Measurements from ENCODE around the gene DUS1L.

The DUS1L gene

DNA sequence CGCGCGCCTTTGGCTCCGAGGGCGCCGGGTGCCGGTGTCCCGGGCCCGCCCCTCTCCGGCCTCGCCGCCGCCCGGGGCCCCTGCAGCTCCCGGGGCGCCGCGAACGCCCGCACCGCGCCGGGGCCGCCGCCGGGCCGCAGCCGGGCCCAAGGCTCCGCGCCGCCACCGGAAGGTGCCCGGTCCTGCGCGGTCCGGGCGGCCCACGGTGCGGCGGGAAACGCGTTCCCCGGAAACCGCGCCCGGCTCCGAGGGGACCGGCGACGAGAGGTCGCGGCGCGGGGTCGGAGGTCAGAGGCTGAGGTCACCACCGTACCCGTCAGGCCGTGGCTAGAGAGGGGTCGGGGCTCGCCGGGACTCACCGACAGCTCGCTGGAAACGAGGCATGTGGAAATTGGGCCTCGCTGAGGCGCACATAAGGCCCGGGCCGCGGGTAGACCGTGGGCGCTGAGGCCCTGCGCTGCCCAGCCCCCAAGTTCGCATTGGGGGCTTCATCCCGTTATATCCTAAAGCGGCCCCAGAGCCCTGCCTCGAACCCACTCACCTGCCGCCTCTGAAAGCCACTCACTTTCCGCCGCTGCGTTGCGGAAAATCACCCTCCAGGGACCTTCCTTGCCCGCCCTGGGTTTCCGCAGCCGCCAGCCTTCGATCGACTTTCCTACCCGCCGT, at the start of gene DUS1L:
Gene DUS1L (minus strand): TSS at position 167 of the 666 bp plus-strand sequence. CDS start 745 bp downstream, outside the sequence.
- no peak for DNase-seq (ENCODE audit: low read depth)
- TF ChIP-seq, protein P1, sequence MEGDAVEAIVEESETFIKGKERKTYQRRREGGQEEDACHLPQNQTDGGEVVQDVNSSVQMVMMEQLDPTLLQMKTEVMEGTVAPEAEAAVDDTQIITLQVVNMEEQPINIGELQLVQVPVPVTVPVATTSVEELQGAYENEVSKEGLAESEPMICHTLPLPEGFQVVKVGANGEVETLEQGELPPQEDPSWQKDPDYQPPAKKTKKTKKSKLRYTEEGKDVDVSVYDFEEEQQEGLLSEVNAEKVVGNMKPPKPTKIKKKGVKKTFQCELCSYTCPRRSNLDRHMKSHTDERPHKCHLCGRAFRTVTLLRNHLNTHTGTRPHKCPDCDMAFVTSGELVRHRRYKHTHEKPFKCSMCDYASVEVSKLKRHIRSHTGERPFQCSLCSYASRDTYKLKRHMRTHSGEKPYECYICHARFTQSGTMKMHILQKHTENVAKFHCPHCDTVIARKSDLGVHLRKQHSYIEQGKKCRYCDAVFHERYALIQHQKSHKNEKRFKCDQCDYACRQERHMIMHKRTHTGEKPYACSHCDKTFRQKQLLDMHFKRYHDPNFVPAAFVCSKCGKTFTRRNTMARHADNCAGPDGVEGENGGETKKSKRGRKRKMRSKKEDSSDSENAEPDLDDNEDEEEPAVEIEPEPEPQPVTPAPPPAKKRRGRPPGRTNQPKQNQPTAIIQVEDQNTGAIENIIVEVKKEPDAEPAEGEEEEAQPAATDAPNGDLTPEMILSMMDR (IDR thresholded peaks at IDR 0.05; ENCODE audit: control insufficient read depth, insufficient read depth, low read depth, low read length, missing control alignments) = no peak
- H3K4me3 ChIP-seq (ENCODE audit: control insufficient read depth, low read depth, low read length) = peak within 1 kb of the TSS; percentile 84

DNA sequence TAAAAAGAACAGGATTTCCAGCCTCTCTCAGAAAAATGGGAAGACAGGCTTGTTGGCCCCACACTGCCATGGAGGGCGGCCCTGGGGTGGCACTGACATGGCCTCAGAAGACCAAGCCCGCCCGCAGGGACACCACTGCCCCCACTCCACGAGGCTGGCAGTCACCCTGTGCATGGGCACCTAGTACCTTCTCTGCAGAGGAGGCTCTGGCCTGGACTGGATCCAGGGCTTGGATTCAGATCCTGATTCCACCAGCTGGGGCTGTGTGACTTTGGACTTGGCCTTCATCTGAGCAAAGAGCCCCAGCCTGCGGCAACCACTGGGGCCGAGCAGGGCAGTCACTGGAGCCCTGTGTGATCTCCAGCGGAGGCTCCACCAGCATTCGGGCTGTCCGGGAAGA, 49.3 kb upstream of the DUS1L start:
- DNase-seq (ENCODE audit: low read depth) = no peak
- TF ChIP-seq, protein P1 (IDR thresholded peaks at IDR 0.05; ENCODE audit: control insufficient read depth, insufficient read depth, low read depth, low read length, missing control alignments) = no peak

DNA sequence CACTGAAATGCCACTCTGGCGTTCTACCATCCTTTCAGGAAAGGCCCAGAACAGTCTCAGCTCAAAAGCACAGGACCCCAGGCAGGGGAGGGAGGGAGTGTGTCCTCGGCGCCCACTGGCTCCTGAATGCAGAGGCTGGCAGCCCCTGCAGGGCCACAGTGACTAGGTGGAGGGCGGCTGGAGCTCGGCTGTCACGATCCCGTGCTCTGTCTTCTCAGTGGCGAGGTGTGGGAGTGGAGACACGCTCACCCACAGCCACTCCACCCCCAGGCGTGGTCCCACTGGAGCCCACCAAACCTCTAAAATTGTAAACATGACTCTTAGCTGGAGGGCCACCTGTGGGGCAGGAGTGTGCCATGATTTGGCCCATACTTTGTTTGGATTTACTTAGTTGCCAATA, 48.8 kb upstream of the DUS1L start:
- no peak for DNase-seq (ENCODE audit: low read depth)
- H3K4me3 ChIP-seq (ENCODE audit: control insufficient read depth, low read depth, low read length) = no peak overlapping the region
- TF ChIP-seq, protein P1 (IDR thresholded peaks at IDR 0.05; ENCODE audit: control insufficient read depth, insufficient read depth, low read depth, low read length, missing control alignments) = no peak

More for the DNA sequence above, 49.3 kb upstream of the DUS1L start:
- H3K4me3 ChIP-seq (ENCODE audit: control insufficient read depth, low read depth, low read length) = no peak overlapping the region

DNA sequence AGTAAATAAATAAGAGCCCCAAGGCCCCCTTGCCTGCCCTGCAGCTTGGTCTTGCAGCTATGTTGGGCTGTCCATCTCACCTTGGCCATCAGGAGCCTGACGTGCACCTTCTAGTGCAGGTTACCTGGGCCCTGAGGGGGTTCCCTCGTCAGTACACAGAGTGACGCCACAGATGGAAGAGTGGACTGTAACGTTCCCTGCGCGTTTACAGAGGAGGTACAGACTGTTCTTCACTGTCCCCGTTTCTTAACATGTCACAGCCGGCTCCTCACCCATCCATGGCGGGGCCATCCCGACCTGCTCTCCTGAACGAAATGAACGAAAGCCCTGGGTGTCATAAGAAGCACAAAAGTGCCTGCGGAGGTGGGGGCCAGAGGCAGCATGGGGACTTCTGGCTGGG, 48.3 kb upstream of the DUS1L start:
- no peak overlapping the region for H3K4me3 ChIP-seq (ENCODE audit: control insufficient read depth, low read depth, low read length)
- no peak for DNase-seq (ENCODE audit: low read depth)
- TF ChIP-seq, protein P1 (IDR thresholded peaks at IDR 0.05; ENCODE audit: control insufficient read depth, insufficient read depth, low read depth, low read length, missing control alignments) = no peak

DNA sequence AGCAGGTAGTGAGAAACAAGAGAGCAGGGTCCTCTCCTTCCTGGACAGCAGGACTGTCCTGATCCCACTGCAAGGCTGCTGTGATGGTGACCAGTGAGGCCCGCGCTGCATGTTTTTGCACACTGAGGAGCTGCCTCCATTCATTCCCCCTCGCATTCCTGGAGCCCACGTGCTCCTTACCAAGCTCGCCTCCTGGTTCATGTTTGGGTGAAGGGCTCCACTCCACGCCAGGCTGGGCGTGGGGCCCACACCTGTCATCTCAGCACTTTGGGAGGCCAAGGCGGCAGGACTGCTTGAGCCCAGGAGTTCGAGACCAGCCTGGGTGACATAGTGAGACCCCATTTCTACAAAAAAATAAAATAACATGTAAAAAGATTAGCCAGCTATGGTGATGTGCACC, 47.8 kb upstream of the DUS1L start:
- no peak overlapping the region for H3K4me3 ChIP-seq (ENCODE audit: control insufficient read depth, low read depth, low read length)
- TF ChIP-seq, protein P1 (IDR thresholded peaks at IDR 0.05; ENCODE audit: control insufficient read depth, insufficient read depth, low read depth, low read length, missing control alignments) = no peak
- DNase-seq (ENCODE audit: low read depth) = no peak

DNA sequence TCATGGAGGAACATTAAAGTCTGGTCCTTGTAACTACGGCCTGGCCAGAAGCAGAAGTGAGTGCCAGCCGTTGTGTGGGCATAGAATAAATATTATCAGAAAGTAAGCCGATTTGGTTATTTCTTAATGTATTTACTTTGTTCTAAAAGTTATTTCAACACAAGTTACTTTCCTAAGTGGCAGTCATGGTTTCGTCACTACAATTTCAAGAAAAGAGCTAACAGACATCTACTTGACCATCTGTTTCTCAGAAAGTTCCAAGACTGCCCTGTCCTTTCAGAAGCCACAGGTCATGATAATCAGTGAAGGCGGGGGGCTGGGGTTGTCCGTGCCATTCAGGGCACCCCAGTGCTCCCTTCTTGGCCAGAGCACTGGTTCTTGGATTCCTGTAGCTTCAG, 47.3 kb upstream of the DUS1L start:
- no peak for DNase-seq (ENCODE audit: low read depth)
- TF ChIP-seq, protein P1 (IDR thresholded peaks at IDR 0.05; ENCODE audit: control insufficient read depth, insufficient read depth, low read depth, low read length, missing control alignments) = no peak
- H3K4me3 ChIP-seq (ENCODE audit: control insufficient read depth, low read depth, low read length) = no peak overlapping the region
